HCEC 1CT (cell line): ENCODE measurements around the gene APP.
A peak's percentile ranks its signal among the peaks of the same experiment; 100 is the strongest.
"Not testable (repeated sequence)": the region's sequence is repeated elsewhere in the genome, so short reads cannot be mapped to it uniquely, and the experiment has no call there.

ENCODE experiments used
- DNase-seq: peaks from one replicate; pipeline ENCODE4 v3.0.0-alpha.2; 2017

APP gene

DNA sequence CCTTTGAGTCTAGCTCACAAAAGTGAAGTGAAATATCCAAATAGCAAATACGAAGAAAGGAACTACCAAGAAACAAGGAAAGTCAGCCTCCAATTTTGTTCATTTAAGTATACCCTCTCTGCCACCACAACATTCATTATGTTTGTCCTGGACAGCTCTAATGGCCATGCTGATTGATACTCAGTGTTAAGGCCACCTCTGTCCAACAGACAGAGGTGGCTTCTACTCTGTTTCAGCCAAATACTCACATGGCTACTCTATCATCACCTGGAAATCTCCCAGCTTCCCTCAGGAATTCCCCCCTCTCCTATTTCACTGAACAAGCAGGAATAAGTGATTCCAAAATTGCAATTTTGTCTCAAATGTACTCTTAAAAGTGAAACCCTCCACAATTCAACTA lies 10.7 kb downstream of the APP start:
- no peak for DNase-seq

DNA sequence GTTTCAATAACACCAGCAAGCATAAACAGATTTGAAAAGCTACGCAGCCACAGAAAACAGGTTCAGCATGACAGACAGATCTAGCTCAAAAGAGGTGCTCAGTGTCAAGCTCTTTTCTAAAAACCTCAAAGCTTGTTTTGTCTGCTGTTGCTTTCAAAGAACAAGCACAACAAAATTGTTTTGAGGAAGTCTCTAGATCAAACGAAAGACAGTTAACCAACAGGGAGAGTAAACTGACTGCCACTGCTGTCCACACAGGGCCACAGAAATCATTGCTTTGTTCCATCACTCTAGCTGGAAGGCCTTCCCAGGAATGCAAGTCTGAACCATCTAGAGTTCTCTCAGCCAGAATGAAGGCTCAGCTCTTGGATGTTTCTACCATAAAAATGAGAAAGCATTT lies 12.8 kb downstream of the APP start:
- DNase-seq: no peak

- peak; percentile 23 for DNase-seq
These were observed 15.8 kb downstream of the APP start for GRCh38 chr21:26154753-26155152.

DNA sequence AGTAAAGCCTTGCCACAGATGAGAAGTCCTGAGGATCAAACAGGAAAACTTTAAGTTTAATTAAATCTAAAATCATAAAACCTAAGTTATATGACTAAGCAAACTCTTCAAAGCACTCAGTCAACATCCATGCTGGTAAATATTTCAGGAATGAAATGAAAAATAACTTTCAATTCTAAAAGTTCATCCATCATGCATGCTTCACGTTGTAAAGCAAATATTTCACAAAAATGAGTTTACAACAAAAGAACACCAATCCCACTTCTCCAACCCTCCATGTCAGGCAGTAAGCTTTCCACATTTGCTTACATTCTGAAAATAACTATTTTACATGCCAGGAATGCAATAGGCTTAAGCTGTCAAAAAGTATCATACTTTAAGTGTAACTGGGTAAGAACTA lies 16.8 kb downstream of the APP start:
- DNase-seq: no peak

GRCh38 chr21:26148840-26149354 lies 21.7 kb downstream of the APP start:
- DNase-seq: peak; percentile 57

DNA sequence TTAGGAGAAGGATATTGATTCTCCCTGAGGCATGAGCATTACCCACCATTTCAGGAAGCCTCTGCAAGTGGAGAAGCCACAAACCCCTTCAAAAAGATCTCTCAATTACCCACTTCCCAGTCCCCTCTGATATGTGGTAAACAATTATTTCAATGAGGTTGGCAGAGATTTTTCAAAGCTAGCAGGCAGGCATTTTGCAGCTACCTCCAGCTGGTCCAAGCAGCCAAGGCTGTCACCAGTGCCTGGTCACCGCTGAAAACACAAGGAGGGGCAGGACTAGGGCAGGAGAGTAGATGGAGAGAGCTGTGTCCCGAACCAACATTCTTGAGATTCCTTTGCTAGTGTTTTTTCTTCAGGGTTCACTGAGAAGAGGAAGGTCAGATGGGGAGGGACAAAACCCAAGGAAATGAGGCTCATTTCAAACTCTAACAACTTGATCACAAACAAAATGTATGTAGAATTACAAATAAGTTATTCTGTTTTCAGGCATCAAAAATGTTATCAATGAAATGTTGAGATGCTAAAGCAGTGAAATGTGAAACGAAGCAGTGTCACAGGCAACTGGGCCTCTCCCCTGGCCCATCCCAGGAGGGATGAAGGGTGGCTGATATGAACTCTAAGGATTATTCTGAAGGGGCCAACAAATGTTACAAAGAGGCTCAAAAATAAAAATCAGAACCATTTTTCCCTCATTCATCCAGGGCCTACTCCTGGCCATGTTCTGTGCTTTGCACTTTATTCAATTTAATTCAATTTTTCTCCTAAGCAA lies 22.3 kb downstream of the APP start:
- DNase-seq: no peak

DNA sequence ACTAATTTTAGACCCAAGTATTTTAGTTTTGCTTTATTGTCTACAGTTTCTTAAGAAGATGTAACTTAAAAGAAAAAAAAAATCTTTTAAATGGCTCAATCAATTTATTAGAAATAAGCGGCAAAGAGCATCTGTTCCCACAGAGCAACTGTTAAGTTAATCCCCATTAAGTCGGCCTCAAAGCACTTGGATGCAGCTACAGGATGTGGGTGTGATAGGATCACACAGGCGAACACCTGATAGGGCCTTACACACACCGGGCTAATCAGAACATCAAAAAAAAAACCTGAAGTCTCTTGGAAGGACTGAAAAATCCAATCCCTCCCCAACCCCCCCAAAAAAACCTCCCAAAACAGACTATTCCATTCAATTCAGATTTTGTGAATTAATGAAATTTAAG lies 23.0 kb downstream of the APP start:
- no peak for DNase-seq

GRCh38 chr21:26146681-26147080 lies 23.9 kb downstream of the APP start:
- DNase-seq: no peak

- DNase-seq: no peak
These were observed 26.5 kb downstream of the APP start for GRCh38 chr21:26144031-26144430.

DNA sequence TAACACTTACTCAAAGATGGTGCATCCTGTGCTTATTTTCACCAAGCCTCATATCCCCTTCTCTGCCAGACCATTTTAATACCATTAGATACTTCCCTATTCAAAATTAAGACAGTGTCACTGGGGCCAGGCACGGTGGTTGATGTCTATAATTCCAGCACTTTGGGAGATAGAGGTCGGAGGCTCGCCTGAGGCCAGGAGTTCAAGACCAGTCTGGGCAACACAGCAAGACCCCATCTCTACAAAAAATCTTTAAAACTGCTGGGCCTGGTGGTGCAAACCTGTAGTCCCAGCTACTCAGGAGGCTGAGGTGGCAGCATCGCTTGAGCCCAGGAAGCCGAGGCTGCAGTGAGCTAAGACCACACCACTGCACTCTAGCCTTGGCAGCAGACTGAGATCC lies 28.2 kb downstream of the APP start:
- no peak for DNase-seq

DNA sequence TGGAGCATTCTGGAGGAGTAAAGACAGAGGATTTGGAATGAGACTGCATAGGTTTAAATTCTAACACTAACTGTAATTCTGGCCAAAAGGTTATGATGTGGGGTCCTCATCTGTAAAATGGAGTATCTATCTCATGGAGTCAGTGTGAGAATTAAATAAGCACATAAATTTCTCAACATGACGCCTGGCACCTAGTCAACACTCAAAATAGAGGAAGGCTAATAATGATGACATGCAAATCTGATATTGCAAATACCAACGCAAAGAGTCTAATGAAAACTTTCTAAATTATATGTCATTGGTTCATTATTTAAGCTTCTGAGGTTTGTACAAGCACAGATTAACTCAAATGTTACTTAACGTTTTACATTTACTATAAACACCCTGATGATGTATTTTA lies 29.6 kb downstream of the APP start:
- DNase-seq: no peak

DNA sequence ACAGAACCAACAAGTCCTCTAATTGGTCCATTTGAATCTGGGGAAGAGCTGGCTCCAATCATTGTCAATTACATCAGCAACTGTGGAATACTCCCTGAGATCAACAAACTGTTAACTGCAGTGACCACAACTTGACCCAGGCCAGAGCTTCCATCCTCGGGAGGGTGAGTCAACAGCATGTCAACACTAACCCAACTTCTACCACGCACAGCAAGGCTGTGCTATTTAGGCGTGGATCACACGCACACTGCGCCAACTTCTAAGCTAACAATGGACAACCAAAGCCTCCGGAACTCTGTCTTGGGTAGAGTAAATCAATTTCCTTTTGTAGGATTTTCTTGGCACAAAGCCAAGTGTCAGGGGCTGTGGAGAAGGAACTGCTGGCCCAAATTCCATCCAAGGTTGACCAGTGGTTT lies 30.4 kb downstream of the APP start:
- DNase-seq: peak; percentile 99

GRCh38 chr21:26138615-26139257 lies 31.8 kb downstream of the APP start:
- no peak for DNase-seq

DNA sequence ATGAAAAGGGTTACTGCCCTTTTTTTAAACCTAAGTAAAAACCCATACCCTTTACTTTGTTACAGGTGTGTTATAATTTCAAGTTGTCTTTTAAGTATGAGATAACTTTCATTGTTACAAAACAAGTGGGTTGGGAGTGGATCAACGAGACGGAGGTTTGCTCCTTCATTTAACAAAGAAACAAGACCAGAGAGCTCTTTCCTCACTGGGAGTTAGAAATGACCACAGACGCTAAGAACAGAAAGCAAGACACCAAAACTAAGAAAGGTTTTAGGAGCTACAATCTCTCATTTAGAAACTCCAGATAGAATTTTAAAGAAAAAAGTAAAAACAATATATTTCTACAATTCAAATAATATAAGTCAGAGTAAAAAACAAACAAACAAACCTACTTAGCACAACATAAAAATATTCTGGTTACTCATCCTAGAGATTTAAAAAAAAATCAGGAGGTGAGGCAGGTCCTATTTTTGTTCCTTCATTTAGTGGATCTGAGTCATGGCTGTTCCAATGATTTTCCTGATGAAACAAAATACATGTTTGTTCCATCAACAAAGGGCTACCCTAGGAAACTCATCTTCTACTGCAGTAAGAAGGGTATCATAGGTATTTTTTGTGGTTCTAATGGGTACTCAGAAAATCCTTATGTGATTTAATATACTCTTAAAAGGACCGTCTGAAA lies 33.0 kb downstream of the APP start:
- DNase-seq: peak; percentile 58

- no peak for DNase-seq
These were observed 33.9 kb downstream of the APP start for GRCh38 chr21:26136671-26137070.

- DNase-seq: no peak
These were observed 35.0 kb downstream of the APP start for GRCh38 chr21:26135520-26135919.

DNA sequence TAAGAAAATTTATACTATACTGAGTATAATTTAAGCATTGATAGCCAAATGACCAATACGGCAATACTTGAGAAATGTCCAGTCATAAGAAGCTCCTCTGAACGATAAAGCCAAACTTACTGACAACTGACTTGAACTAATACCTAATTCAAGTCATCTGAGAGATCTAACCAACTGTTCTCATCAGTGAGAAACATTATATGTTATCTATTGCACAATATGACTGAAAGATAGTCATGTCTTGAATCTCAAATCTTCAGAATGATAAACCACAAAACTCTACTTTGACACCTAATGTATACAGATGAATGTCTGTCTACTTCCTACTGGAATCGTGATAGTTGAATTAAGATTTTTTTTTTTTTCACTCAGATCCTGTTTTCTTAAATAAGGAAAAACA lies 39.0 kb downstream of the APP start:
- no peak for DNase-seq

DNA sequence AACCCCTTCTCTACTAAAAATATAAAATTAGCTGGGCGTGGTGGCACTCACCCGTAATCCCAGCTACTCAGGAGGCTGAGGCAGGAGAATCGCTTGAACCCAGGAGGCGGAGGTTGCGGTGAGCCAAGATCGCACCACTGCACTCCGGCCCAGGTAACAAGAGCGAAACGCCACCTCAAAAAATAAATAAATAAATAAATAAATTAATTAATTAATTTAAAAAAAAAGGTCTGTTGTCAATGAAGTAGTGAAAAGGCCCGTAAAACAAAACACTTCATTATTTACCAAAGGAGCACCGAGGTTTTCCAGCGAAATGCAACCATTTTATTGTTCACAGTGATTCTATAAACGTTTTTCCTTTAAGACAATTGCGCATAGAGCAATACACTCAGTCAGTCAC lies 39.5 kb downstream of the APP start:
- not testable (repeated sequence) for DNase-seq

- DNase-seq: no peak
These were observed 40.2 kb downstream of the APP start for GRCh38 chr21:26130249-26130881.

GRCh38 chr21:26127918-26128317 lies 42.7 kb downstream of the APP start:
- DNase-seq: peak; percentile 59

DNA sequence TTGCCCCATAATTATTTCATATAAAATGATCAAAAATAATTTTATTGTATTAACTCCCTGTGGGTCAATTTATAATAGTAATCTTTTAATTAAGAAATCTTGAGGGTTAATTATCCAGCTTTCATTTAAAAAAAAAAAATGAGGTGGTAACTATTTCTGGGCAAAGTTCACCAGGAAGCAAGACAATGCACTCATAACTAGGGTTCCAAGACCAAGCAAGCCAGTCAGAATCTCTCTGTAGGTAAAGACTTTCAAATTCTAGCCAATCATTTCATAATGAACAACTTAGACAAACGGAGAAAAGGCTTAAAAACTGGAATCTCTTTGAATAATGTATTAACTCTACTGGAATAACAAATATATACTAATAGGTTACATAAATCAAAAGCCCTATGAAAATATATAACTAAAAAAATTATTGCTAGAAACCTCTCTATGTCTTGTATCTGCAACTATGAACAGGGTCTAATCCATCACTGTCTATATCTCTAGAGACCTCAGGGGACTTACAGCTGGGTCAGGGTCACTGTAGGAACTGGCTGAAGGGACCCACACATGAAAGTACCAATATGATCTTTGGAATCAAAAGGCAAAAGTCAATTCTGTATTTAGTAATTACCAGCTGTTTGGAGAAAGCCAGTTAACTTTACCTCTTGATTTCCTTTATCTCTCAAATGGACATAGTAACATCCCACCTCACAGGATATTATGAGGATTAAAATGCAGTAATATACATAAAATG lies 43.3 kb downstream of the APP start:
- no peak for DNase-seq

- DNase-seq: no peak
These were observed 44.4 kb downstream of the APP start for GRCh38 chr21:26126168-26126553.
